ENCODE results near the gene DENND2D.

GRCh38 chr1:111182052-111182451 lies 18.4 kb downstream of the DENND2D start:
- TF ChIP-seq, protein P1, sequence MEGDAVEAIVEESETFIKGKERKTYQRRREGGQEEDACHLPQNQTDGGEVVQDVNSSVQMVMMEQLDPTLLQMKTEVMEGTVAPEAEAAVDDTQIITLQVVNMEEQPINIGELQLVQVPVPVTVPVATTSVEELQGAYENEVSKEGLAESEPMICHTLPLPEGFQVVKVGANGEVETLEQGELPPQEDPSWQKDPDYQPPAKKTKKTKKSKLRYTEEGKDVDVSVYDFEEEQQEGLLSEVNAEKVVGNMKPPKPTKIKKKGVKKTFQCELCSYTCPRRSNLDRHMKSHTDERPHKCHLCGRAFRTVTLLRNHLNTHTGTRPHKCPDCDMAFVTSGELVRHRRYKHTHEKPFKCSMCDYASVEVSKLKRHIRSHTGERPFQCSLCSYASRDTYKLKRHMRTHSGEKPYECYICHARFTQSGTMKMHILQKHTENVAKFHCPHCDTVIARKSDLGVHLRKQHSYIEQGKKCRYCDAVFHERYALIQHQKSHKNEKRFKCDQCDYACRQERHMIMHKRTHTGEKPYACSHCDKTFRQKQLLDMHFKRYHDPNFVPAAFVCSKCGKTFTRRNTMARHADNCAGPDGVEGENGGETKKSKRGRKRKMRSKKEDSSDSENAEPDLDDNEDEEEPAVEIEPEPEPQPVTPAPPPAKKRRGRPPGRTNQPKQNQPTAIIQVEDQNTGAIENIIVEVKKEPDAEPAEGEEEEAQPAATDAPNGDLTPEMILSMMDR (IDR thresholded peaks at IDR 0.05; ENCODE audit: insufficient read depth, low read length, poor library complexity, severe bottlenecking) = no peak
- TF ChIP-seq EZH2phosphoT487 (conservative IDR thresholded peaks at IDR 0.05; ENCODE audit: low read length) = no peak
